VCaP (cell line): ENCODE measurements around the gene N4BP3.

Experiments used
- H3K27ac ChIP-seq: fragments of 450-650 bp; 2 replicates; pipeline ENCODE4 v1.5.1; 2017
- CTCF ChIP-seq: fragments of 450-650 bp; conservative IDR thresholded peaks from 2 replicates; pipeline ENCODE4 v1.5.1; 2017; ENCODE audit warnings: mild to moderate bottlenecking, moderate library complexity

Gene N4BP3

GRCh38 chr5:178106086-178106485 is 7.2 kb upstream of the N4BP3 start:
- no peak overlapping the region for H3K27ac ChIP-seq
- TF ChIP-seq CTCF: no peak

- no peak for TF ChIP-seq CTCF
Measured at GRCh38 chr5:178106556-178107239, 6.6 kb upstream of the N4BP3 start.

GRCh38 chr5:178107756-178108310 is 5.5 kb upstream of the N4BP3 start:
- no peak overlapping the region for H3K27ac ChIP-seq
- no peak for TF ChIP-seq CTCF

More at GRCh38 chr5:178106556-178107239, 6.6 kb upstream of the N4BP3 start:
- H3K27ac ChIP-seq: no peak overlapping the region

- no peak overlapping the region for H3K27ac ChIP-seq
- TF ChIP-seq CTCF: no peak
Measured at GRCh38 chr5:178108446-178108845, 4.9 kb upstream of the N4BP3 start.

- H3K27ac ChIP-seq: no peak overlapping the region
- TF ChIP-seq CTCF: no peak
Measured at GRCh38 chr5:178108966-178109365, 4.4 kb upstream of the N4BP3 start.

GRCh38 chr5:178110511-178110910 is 2.8 kb upstream of the N4BP3 start:
- no peak overlapping the region for H3K27ac ChIP-seq
- no peak for TF ChIP-seq CTCF

GRCh38 chr5:178111925-178112324 is 1.4 kb upstream of the N4BP3 start:
- no peak for TF ChIP-seq CTCF
- no peak overlapping the region for H3K27ac ChIP-seq
